Muscle of leg (tissue), 16 donors: ENCODE measurements around the gene ALPG. TPM values are rescaled to one million over a fixed set of nuclear protein-coding genes. Genes with fewer than 3 reads are reported as not detected.
"Not testable (repeated sequence)": the region's sequence is repeated elsewhere in the genome, so short reads cannot be mapped to it uniquely, and the experiment has no call there.

Experiments
- DNase-seq: peaks from one replicate; pipeline ENCODE4 v3.0.0; 2013
- H3K27ac ChIP-seq: one replicate; pipeline ENCODE4 v1.5.1; 2013; ENCODE audit warnings: mild to moderate bottlenecking, low read length, control low read depth
- H3K27me3 ChIP-seq: one replicate; pipeline ENCODE4 v1.6.1; 2013; ENCODE audit warnings: low read length; ENCODE audit not compliant: control insufficient read depth, insufficient read depth
- H3K36me3 ChIP-seq: one replicate; pipeline ENCODE4 v1.6.1; 2013; ENCODE audit warnings: low read length; ENCODE audit not compliant: control insufficient read depth, insufficient read depth
- H3K4me1 ChIP-seq: one replicate; pipeline ENCODE4 v1.6.1; 2013; ENCODE audit warnings: low read length; ENCODE audit not compliant: control insufficient read depth, insufficient read depth
- H3K4me3 ChIP-seq: one replicate; pipeline ENCODE4 v1.5.1; 2013; ENCODE audit warnings: low read length, control low read depth
- H3K9me3 ChIP-seq: replicated peaks from 2 replicates; pipeline ENCODE4 v1.6.1; 2013; ENCODE audit warnings: low read depth, low read length; ENCODE audit not compliant: control insufficient read depth
- WGBS: methylation state at CpG from one replicate; pipeline ENCODE4 v1.1.5; 2013; ENCODE audit warnings: missing lambda C conversion rate; ENCODE audit not compliant: insufficient coverage; 5-methylcytosine and 5-hydroxymethylcytosine counted together
- long read RNA-seq, 11 donors: transcript quantifications; one replicate each; lab custom pipeline, GENCODE V29; 2026
- polyA plus RNA-seq, 8 donors: library from polyadenylated mRNA; unstranded; fragments of 120-200 nt; gene quantifications; one replicate each; pipeline versions ENCODE4 v1.2.1 to v1.2.3, GENCODE V29; 2013; ENCODE audit warnings: inconsistent platforms in 1 of 8, low replicate concordance in 1 of 8; ENCODE audit not compliant: insufficient read length in 8 of 8, insufficient read depth in 1 of 8
- total RNA-seq: library from RNA; stranded (reverse); fragments of 120-200 nt; gene quantifications from one replicate; pipeline ENCODE4 v1.2.4, GENCODE V29; 2013

Gene ALPG
- not detected for total RNA-seq
- polyA plus RNA-seq = not detected
- long read RNA-seq, donor 1 = 0 reads
- long read RNA-seq, donor 2 = 0 reads
- long read RNA-seq, donor 3 = 0 reads
- long read RNA-seq, donor 4 = 0 reads
- long read RNA-seq, donor 5 = 0 reads
- long read RNA-seq, donor 6 = 0 reads
- long read RNA-seq, donor 7 = 0 reads
- long read RNA-seq, donor 8 = 0 reads
- long read RNA-seq, donor 9 = 0 reads
- long read RNA-seq, donor 10 = 0 reads
- long read RNA-seq, donor 11 = 0 reads

DNA sequence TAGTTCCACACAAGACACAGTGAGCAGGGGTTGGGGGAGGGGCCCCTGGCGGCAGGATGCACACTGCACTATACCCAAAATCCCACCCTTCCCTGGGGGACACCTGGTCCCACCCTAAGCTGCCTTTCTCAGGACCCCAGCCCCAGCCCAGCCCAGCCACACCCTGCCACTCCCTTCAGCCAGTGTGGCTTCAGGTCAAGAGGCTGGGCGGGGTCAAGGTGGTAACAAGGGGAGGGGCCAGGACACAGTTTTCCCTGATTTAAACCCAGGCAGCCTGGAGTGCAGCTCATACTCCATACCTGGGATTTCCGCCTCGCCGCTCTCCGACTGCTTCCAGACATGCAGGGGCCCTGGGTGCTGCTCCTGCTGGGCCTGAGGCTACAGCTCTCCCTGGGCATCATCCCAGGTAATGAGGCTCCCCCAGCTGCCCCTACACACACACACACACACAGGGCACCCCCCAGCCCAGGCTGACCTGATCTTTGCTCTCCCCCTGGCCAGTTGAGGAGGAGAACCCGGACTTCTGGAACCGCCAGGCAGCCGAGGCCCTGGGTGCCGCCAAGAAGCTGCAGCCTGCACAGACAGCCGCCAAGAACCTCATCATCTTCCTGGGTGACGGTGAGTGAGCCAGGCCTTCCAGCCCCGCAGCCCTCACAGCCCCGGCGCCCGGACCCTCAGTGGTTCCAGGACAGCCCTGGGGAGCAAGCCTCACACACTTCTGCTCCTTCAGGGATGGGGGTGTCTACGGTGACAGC lies at the start of gene ALPG:
Gene ALPG, plus strand, starts transcription at position 289 of the 755 bp plus-strand sequence. Its CDS starts 51 bp downstream, at position 340.
- Histone ChIP-seq H3K27ac (no peak within 1 kb of the TSS), H3K27me3 (peaks cover 17% of the 10 kb centered on the region), H3K4me1 (no peaks in the 10 kb centered on the region), H3K9me3 (no peaks in the 10 kb centered on the region), H3K4me3 (no peak within 1 kb of the TSS), H3K36me3 (no peaks in the 10 kb centered on the region)
- 77% methylated on average over 5 of the region's 17 CpGs for WGBS
- no peak for DNase-seq

DNA sequence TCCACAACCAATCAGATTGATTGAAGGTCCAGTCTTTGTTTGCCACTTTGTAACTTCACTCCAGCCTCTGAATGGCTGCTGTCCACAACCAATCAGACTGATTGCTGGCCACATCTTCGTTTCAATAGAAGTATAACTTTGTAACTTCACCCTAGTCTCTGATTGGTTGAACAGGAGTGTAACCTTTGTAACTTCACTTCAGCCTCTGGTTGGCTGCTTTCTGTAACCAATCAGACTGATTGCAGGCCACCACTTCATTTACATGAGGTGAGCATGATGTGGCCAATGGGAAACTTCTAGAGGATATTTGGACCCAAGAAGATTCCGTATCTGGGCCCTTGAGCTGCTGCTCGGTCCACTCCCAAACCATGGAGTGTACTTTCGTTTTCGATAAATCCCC lies 45.0 kb upstream of the ALPG start:
- H3K27me3 ChIP-seq = no peaks in the 10 kb centered on the region
- H3K4me1 ChIP-seq = peaks cover 6% of the 10 kb centered on the region
- DNase-seq = no peak
- H3K4me3 ChIP-seq = no peak overlapping the region
- 98% methylated on average over 4 of the region's 5 CpGs for WGBS
- no peaks in the 10 kb centered on the region for H3K9me3 ChIP-seq
- no peak overlapping the region for H3K27ac ChIP-seq
- H3K36me3 ChIP-seq = no peaks in the 10 kb centered on the region

DNA sequence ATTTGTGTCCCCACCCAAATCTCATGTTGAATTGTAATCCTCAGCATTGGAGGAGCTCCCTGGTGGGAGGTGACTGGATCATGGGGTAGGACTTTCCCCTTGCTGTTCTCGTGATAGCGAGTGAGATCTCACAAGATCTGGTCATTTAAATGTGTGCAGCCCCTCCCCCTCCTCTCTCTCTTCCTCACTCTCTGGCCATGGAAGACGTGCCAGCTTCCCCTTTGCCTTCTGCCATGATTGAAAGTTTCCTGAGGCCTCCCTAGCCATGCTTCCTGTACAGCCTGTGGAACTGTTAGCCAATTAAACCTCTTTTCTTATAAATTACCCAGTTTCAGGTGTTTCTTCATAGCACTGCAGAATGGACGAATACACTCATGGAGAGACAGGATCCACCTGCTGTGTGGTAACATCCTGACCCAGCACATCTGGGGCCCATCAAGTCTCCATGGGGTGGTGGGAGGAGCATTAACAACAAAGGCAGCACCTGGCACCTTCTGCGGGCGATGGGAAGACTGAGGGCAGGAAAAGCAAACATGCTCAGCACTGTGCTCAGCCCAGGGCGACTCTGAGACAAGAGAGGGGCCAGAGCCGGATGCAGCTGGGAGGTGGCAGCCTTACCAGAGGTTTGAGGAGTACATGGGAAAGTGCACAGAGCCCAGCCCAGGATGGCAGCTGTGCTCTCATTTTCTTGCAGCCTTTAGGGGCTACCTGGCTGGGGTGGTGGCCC lies 44.3 kb upstream of the ALPG start:
- H3K36me3 ChIP-seq = no peaks in the 10 kb centered on the region
- H3K27me3 ChIP-seq = peaks cover 4% of the 10 kb centered on the region
- H3K9me3 ChIP-seq = no peaks in the 10 kb centered on the region
- 64% methylated on average over 5 of the region's 8 CpGs for WGBS
- H3K4me3 ChIP-seq = no peak overlapping the region
- peaks cover 6% of the 10 kb centered on the region for H3K4me1 ChIP-seq
- no peak overlapping the region for H3K27ac ChIP-seq
- no peak for DNase-seq

DNA sequence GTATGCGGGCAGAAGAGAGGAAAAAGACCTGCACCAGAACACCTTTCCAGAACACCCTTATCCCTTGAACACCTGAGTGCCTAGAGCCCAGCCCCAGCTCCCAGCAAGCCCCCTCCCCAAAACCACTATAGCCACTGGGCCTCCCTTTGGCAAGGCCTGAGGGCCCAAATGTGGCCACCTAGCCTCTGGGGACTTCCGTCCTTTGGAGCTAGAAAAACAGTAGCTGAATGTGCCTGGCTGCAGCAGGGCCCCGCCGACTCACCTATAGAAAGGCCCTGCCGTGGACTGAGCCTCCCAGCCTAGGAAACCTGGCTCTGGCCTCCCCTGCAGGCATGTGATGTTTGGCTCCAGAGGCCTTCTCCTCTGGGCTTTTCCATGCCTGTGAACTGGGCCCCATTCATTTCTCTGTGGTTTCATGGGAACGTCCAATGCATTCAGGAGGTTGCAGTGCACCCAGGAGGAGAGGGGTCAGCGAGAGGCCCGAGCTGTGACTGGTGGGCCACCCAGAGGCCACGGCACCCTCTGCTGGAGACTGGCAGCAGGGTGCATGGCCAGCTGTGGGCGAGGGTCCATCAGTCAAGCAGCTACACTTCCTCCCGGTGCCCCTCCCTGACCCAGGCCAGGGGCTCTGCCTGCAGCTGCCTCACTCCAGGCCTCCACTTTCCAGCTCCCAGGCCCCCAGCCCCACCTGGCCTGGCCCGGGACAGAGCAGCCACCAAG lies 43.4 kb upstream of the ALPG start:
- not testable (repeated sequence) for DNase-seq

DNA sequence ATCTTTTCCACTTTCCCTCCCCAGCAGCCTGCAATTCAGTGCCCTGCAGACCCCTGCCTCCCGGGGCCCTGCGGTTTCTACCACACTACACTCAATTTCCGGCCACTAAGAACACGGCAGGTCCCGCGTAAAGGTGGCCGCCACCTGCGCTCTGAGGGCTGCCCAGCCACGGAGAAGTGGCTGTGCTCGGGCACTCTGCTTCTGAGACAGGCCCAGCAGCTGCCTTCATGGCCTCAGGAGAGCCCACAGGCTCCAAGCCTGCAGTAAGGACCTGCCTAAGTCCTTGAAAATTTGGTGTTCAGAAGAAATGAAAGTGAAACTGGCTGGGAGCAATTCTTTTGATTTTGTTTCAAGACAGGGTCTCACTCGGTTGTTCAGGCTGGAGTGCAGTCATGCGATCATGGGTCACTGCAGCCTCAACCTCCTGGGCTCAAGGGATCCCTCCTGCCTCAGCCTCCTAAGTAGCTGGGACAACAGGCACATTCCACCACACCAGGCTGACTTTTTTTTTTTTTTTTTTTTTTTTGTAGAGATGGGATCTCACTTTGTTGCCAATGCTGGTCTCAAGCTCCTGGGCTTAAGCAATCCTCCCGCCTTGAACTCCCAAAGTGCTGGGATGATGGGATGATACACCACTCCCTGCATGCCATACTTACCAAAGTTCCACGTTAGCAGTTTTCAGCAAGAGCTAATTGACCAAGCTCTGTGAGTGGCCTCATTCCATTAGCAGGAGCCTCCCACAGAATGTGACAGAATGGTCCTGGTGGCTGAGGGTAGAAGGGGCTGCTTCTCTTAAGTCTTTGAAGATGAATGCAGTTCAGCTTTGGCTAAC lies 42.6 kb upstream of the ALPG start:
- Histone ChIP-seq H3K4me3 (no peak overlapping the region), H3K27me3 (peaks cover 4% of the 10 kb centered on the region), H3K36me3 (no peaks in the 10 kb centered on the region), H3K4me1 (peaks cover 6% of the 10 kb centered on the region), H3K27ac (no peak overlapping the region), H3K9me3 (no peaks in the 10 kb centered on the region)
- DNase-seq = no peak
- 58% methylated on average over 12 of the region's 14 CpGs for WGBS

More for the DNA sequence above, 43.4 kb upstream of the ALPG start:
- H3K9me3 ChIP-seq, H3K4me1 ChIP-seq, H3K27me3 ChIP-seq, H3K36me3 ChIP-seq, H3K4me3 ChIP-seq, H3K27ac ChIP-seq: not testable (repeated sequence)
- 64% methylated on average over 10 of the region's 12 CpGs for WGBS

DNA sequence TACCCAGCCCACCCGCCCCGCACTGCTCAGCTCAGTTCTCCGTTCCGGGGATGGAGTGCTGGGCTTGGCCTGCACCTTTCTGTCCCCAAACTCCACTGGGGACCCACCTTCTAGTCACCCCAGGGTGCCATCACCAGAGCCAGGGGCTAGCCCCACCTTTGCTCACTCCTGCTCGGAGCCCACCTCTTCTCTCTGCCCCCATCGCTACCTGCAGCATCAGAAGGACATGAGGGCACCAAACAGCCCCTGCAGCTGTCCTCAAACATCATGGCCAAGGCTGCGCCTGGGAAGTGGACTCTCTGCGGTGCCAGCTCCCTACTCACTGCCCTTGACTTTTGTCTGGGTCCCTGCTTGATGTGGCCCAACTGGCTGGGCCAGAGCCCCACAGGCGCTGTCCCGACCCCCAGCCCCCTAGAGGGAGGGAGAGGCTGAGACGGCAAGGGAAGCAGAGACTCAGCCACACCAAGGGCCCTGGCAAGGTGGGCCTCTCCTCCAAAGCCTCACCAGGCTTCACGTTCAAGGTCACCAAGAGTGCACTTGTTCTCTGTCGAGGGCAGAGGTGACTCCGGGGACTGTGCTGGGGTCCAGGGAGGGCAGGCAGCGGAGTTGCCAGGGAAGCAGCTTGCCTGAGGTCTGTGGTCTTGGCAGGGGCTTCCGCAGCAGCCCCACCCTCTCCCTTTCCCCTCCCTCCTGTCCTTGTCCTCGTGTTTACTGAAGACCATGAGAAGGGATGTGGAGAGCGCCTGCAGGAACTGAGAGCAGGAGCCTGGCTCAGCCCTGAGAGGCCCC lies 41.6 kb upstream of the ALPG start:
- WGBS = 81% methylated on average over 8 of the region's 18 CpGs
- H3K27me3 ChIP-seq, H3K27ac ChIP-seq, H3K36me3 ChIP-seq, H3K9me3 ChIP-seq, H3K4me1 ChIP-seq, H3K4me3 ChIP-seq, DNase-seq: not testable (repeated sequence)

DNA sequence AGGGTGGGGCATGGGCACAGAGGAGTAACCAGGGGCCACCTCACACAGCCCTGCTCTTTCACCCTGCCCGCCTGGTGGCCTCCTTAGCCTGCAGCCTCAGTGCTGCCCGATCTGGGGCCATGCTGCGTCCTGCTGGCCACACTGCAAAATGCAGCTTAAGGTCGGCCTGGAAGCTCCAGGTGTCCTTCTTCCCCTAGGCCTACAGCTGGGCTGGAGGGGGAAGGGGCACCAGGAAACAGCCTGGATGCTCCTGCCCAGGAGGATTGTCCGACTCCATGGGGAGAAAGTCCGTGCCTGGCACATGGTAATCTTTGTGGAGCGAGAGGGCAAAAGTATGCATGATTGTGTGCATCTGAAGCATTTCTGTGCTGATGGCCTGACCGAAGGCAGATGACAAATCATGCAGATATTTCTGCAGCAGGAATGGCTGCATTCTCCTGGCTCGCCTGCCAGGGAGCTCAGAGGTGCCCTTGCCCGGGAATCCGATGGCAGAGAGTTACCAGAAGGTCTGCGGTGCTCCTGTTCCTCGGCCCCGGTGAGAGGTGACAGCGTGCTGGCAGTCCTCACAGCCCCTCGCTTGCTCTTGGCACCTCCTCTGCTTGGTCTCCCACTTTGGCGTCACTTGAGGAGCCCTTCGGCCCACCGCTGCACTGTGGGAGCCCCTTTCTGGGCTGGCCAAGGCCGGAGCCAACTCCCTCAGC lies 40.9 kb upstream of the ALPG start:
- peaks cover 4% of the 10 kb centered on the region for H3K27me3 ChIP-seq
- H3K4me1 ChIP-seq = peaks cover 6% of the 10 kb centered on the region
- DNase-seq = no peak
- H3K9me3 ChIP-seq = no peaks in the 10 kb centered on the region
- H3K36me3 ChIP-seq = no peaks in the 10 kb centered on the region
- WGBS = 72% methylated on average over 18 of the region's 20 CpGs
- no peak overlapping the region for H3K4me3 ChIP-seq
- H3K27ac ChIP-seq = no peak overlapping the region

DNA sequence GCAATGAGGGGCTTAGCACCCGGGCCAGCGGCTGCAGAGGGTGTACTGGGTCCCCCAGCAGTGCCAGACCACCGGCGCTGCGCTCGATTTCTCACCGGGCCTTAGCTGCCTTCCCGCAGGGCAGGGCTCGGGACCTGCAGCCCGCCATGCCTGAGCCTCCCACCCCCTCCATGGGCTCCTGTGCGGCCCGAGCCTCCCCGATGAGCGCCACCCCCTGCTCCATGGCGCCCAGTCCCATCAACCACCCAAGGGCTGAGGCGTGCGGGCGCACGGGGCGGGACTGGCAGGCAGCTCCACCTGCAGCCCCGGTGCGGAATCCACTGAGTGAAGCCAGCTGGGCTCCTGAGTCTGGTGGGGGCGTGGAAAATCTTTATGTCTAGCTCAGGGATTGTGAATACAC lies 40.2 kb upstream of the ALPG start:
- DNase-seq, H3K27me3 ChIP-seq, H3K9me3 ChIP-seq, H3K4me1 ChIP-seq, H3K36me3 ChIP-seq, H3K4me3 ChIP-seq, H3K27ac ChIP-seq: not testable (repeated sequence)
- 87% methylated on average over 10 of the region's 23 CpGs for WGBS
